Measurements from ENCODE around the gene TMEM259. TPM values are rescaled to one million over a fixed set of nuclear protein-coding genes. Genes with fewer than 3 reads are reported as not detected.

TMEM259 gene
- total RNA-seq, 1 experiment from 2014 or later: 202 TPM

DNA sequence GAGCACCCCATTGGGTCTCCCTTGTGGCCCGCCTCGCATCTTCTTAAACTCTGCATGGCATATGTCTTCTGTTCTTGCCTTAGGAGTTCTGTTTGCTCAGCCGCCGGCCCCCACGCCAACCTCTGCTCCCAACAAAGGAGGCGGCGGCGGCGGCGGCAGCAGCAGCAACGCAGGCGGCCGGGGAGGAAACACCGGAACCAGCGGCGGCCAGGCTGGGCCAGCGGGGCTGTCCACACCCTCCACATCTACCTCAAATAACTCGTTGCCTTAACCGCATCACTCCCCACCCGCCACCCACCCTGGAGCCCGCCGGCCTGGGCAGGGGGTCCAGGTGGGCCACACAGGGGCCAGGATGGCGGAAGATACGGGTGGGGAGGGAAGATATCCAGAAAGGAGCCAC lies 49.1 kb downstream of the TMEM259 start:
- no peaks in the 10 kb centered on the region for H4K20me1 ChIP-seq (ENCODE audit: insufficient read depth)
- RAD21 ChIA-PET (ENCODE audit: low non-redundant PET in 1 of 2, low total read pairs in 2 of 2, uncharacterized antibody in 2 of 2, unreplicated experiment in 2 of 2): no interaction called here
- ATAC-seq (no peak), DNase-seq (ENCODE audit: low read depth, low spot score) (no peak)
- no peak overlapping the region for H3K4me3 ChIP-seq (replicated peaks in 1 of 2; ENCODE audit: low read depth in 1 of 2, low read length in 2 of 2)
- H3K27ac ChIP-seq (ENCODE audit: low read depth, low read length): no peak overlapping the region
- H3K4me1 ChIP-seq (ENCODE audit: control insufficient read depth in 1 of 2, insufficient read depth in 2 of 2, low read length in 2 of 2): no peaks in the 10 kb centered on the region
- H3K9me2 ChIP-seq (ENCODE audit: insufficient read depth): no peaks in the 10 kb centered on the region
- CTCF ChIA-PET: no interaction called here
- H3K36me3 ChIP-seq (ENCODE audit: control insufficient read depth in 1 of 2, insufficient read depth in 2 of 2, low read length in 2 of 2): peaks cover 5 to 40% of the 10 kb centered on the region in 2 experiments
- no peak overlapping the region for H2AFZ ChIP-seq (ENCODE audit: low read depth, low read length, poor library complexity, severe bottlenecking)
- H3K27me3 ChIP-seq (ENCODE audit: insufficient read depth, low read length): no peaks in the 10 kb centered on the region
- intact Hi-C loops (cut with micrococcal nuclease): no loop called here
- BruUV-seq (replicated peaks): no TSS peak
- no peak overlapping the region for H3K4me2 ChIP-seq (ENCODE audit: low read length)
- H3K79me2 ChIP-seq (ENCODE audit: insufficient read depth, low read length): no peaks in the 10 kb centered on the region
- H3K9ac ChIP-seq (ENCODE audit: low read length): no peak overlapping the region
- peaks cover 8 to 19% of the 10 kb centered on the region in 2 experiments; a peak in 3 of 4 replicates for H3K9me3 ChIP-seq (ENCODE audit: control insufficient read depth in 1 of 2, insufficient read depth in 1 of 2, low read depth in 1 of 2, low read length in 2 of 2)
- POLR2A ChIA-PET: no interaction called here
- TF ChIP-seq SIN3A (IDR thresholded peaks at IDR 0.05; ENCODE audit: low read depth) (no peak), ATF3 (IDR thresholded peaks at IDR 0.05) (no peak), ZBTB33 (IDR thresholded peaks at IDR 0.05; ENCODE audit: extremely low read depth, insufficient replicate concordance, low read length) (no peak), RAD21 (IDR thresholded peaks at IDR 0.05; ENCODE audit: low read depth) (no peak), EZH2phosphoT487 (IDR thresholded peaks at IDR 0.05; ENCODE audit: borderline replicate concordance) (no peak), TCF7L2 (IDR thresholded peaks at IDR 0.05; ENCODE audit: borderline replicate concordance, extremely low read depth, insufficient read depth, insufficient read length) (no peak), FOSL1 (IDR thresholded peaks at IDR 0.05; ENCODE audit: low read depth) (no peak), EGR1 (IDR thresholded peaks at IDR 0.05; ENCODE audit: low read depth) (no peak), CEBPB (IDR thresholded peaks at IDR 0.05; ENCODE audit: low read depth) (no peak), ELF1 (IDR thresholded peaks at IDR 0.05; ENCODE audit: borderline replicate concordance, low read depth) (no peak), ZNF274 (IDR thresholded peaks at IDR 0.05; ENCODE audit: low read depth, low read length) (no peak), POLR2A (IDR thresholded peaks at IDR 0.05; ENCODE audit: borderline replicate concordance, extremely low read depth, insufficient read depth, insufficient read length) (no peak), CBX3 (IDR thresholded peaks at IDR 0.05; ENCODE audit: low read depth) (no peak), EZH2 (IDR thresholded peaks at IDR 0.05) (no peak), SRF (IDR thresholded peaks at IDR 0.05; ENCODE audit: low read depth) (no peak), REST (IDR thresholded peaks at IDR 0.05; ENCODE audit: low read depth) (no peak)
- TF ChIP-seq, protein P1, sequence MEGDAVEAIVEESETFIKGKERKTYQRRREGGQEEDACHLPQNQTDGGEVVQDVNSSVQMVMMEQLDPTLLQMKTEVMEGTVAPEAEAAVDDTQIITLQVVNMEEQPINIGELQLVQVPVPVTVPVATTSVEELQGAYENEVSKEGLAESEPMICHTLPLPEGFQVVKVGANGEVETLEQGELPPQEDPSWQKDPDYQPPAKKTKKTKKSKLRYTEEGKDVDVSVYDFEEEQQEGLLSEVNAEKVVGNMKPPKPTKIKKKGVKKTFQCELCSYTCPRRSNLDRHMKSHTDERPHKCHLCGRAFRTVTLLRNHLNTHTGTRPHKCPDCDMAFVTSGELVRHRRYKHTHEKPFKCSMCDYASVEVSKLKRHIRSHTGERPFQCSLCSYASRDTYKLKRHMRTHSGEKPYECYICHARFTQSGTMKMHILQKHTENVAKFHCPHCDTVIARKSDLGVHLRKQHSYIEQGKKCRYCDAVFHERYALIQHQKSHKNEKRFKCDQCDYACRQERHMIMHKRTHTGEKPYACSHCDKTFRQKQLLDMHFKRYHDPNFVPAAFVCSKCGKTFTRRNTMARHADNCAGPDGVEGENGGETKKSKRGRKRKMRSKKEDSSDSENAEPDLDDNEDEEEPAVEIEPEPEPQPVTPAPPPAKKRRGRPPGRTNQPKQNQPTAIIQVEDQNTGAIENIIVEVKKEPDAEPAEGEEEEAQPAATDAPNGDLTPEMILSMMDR (IDR thresholded peaks at IDR 0.05 in 2 of 3, conservative IDR thresholded peaks at IDR 0.05 in 1 of 3; ENCODE audit: borderline replicate concordance in 1 of 3, insufficient read depth in 1 of 3, low read depth in 2 of 3, low read length in 2 of 3): no peak

All from HCT116 (cell line).